Measurements from ENCODE around the gene BAIAP2.

The BAIAP2 gene

DNA sequence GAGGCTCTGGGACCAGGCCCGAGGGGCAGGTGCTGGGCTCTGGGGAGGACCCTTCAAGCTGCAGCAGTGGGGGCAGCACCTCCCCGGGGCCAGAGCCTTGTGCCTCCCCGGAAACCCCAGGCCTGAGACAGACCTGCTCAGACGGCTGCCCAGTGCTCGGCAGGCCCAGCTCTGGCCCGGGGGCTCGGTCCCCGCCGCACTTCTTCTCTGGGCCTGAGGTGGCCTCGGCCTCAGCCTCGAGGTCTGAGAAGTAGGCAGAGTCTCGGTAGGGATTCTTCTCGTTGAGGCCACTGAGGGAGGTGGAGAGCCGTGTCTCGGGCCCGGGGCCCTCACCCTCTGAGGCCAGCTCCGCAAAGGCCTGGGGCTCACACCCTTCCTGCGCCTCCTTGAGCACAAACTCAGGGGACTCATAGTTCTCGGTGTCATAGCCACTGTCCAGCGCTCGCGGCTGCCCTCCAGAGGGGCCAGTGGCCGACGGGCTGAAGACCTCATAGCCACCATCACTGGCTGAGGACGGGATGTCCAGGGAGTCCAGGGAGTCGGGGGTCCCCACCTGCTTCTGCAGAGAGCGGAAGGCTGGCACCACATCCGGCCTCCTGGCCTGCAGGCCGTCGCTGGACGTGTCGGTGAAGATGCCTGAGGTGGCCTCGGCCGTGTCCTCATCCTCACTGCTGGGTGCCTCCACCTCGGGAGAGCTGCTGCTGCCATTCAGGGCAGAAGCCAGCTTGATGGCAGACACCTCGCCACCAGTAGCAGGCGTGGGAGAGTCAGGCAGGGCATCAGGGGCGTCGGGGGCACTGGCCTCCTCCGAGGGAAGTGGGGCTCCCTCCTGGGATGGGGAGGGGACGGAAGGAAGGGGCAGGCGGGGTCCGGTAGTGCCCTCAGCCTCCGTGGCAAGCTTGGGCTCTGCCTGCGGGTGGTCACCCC, 86.0 kb downstream of the BAIAP2 start:
- H3K27me3 ChIP-seq (replicated peaks) = peaks cover 26% of the 10 kb centered on the region
- no peak for DNase-seq
- H3K36me3 ChIP-seq (replicated peaks) = no peaks in the 10 kb centered on the region
- no peak overlapping the region for H3K27ac ChIP-seq
- no peak overlapping the region for H3K4me3 ChIP-seq (ENCODE audit: low read depth, low read length)
- TF ChIP-seq, protein P1, sequence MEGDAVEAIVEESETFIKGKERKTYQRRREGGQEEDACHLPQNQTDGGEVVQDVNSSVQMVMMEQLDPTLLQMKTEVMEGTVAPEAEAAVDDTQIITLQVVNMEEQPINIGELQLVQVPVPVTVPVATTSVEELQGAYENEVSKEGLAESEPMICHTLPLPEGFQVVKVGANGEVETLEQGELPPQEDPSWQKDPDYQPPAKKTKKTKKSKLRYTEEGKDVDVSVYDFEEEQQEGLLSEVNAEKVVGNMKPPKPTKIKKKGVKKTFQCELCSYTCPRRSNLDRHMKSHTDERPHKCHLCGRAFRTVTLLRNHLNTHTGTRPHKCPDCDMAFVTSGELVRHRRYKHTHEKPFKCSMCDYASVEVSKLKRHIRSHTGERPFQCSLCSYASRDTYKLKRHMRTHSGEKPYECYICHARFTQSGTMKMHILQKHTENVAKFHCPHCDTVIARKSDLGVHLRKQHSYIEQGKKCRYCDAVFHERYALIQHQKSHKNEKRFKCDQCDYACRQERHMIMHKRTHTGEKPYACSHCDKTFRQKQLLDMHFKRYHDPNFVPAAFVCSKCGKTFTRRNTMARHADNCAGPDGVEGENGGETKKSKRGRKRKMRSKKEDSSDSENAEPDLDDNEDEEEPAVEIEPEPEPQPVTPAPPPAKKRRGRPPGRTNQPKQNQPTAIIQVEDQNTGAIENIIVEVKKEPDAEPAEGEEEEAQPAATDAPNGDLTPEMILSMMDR (IDR thresholded peaks at IDR 0.05; ENCODE audit: low read depth, low read length, missing control alignments) = no peak
- in situ Hi-C loops (cut with HindIII; ENCODE audit: low pct_ligation_motif_present, low sequenced_read_pairs) = loop anchor here (25.0 kb wide), 1 partner anchor 109 kb away; no protein-coding TSS in a partner anchor

DNA sequence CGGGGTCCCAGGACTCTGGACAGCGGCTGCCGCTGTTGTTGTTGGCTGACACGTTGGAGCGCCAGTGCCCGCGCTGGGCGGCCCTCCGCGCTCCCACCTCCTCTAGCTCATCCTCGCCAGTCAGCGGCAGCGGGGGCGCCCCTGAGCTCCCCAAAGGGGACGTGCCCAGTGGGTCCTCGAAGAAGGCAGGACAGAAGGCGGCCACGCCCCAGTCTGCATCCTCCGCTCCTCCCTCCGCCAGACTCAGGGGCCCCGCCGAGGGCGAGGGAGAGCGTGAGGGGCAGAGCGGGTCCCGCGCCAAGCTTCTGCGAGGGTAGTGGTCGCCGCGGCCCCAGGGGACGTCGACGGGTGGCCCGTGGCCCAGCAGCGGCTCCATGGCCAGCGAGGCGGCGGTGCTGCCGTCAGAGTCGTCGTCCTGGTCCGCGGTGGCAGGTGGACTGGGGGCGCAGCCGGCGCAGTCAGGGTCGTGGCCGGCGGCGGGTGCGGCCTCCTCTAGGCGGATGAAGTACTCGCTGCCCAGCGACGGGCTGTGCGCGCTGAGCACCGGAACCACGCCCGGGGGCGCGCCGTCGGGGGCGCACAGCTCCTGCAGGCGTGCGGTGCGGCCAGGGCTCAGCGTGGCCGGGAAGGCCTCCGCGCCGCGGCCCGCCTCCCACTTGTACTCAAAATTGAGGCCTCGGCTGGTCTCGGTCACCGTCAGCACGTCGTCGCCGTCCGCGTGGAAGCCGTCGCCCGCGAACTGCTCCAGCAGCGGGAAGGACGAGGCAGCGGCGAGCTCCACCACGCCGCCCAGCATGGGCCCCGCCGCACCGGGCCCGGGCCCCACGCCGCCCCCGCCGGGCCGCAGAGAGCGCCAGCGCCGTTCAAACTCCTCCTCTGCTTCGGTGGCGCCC, 87.1 kb downstream of the BAIAP2 start:
- Histone ChIP-seq H3K27ac (no peak overlapping the region), H3K27me3 (replicated peaks) (peaks cover 26% of the 10 kb centered on the region), H3K4me3 (ENCODE audit: low read depth, low read length) (no peak overlapping the region), H3K36me3 (replicated peaks) (no peaks in the 10 kb centered on the region)
- no peak for DNase-seq
- TF ChIP-seq, protein P1 (IDR thresholded peaks at IDR 0.05; ENCODE audit: low read depth, low read length, missing control alignments) = no peak
- in situ Hi-C loops (cut with HindIII; ENCODE audit: low pct_ligation_motif_present, low sequenced_read_pairs) = loop anchor here (25.0 kb wide), 1 partner anchor 110 kb away; no protein-coding TSS in a partner anchor

DNA sequence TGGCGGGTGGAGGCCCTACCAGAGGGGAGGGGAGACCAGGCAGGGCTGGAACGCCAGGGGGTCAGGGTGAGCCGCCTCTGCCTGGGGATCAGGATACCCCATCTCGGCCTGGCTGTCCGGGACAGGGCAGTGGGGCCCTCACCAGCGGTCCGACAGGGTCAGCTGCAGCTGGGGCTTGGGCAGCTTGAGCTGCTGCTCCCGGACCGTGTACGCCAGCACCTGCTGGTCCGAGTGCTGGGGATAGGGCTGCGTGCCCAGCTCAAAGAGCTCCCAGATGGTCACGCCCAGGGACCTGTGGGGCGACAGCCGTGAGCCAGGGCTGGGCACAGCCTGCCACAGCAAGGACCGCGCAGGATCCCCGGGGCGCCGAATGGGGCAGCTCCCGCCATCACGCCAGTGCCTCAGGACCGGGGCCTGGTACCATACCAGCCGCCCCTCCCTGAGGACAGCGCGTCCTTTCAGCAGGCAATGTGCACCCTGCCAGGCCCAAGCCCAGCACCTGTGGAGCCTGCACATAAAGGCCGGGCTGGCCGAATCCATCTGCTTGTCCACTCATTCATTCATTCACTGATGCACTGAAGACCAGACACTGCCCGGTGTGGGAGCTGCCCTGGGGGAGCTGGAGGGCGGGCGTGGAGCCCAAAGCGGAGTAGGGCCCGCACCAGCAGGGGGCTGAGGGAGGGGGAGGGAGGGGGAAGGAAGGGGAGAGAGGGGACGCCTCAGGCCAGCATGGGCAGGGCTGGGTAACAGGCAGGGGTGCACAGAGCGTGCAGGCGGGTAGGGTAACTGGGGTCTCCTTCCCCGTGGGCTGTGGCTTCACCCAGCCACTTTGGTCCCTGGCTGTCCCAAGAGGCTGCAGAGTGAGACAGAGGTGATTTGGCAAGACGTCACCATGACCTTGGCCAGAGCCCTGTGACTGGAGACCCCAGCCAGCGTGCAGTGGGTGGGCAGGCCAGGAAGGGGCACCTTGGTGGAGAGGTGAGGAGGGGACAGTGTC, 88.4 kb downstream of the BAIAP2 start:
- in situ Hi-C loops (cut with HindIII; ENCODE audit: low pct_ligation_motif_present, low sequenced_read_pairs) = loop anchor here (25.0 kb wide), 1 partner anchor 111 kb away; no protein-coding TSS in a partner anchor
- DNase-seq = no peak
- no peaks in the 10 kb centered on the region for H3K36me3 ChIP-seq (replicated peaks)
- TF ChIP-seq, protein P1 (IDR thresholded peaks at IDR 0.05; ENCODE audit: low read depth, low read length, missing control alignments) = no peak
- peaks cover 26% of the 10 kb centered on the region for H3K27me3 ChIP-seq (replicated peaks)
- no peak overlapping the region for H3K27ac ChIP-seq
- no peak overlapping the region for H3K4me3 ChIP-seq (ENCODE audit: low read depth, low read length)

DNA sequence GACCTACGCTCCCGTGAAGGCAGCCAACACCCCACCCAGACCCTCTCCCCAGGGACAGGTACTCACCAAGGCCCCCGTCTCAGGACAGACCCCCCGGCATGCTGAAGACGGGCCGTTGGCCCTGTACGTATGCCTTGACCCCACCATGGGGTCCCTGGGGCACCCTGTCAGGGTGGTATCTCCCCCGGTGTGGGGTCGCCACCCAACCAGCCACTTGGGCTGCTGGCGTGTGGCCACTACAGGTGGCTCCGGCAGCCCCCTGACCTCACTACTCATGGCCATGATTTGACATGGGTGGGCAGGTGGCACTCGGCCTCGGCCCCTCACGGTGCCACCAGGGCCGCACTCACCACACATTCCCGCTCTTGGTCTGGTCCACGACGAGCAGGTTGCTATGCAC, 89.4 kb downstream of the BAIAP2 start:
- in situ Hi-C loops (cut with HindIII; ENCODE audit: low pct_ligation_motif_present, low sequenced_read_pairs) = loop anchor here (25.0 kb wide), 1 partner anchor 112 kb away; no protein-coding TSS in a partner anchor
- peaks cover 26% of the 10 kb centered on the region for H3K27me3 ChIP-seq (replicated peaks)
- H3K36me3 ChIP-seq (replicated peaks) = no peaks in the 10 kb centered on the region
- H3K27ac ChIP-seq = no peak overlapping the region
- no peak overlapping the region for H3K4me3 ChIP-seq (ENCODE audit: low read depth, low read length)
- TF ChIP-seq, protein P1 (IDR thresholded peaks at IDR 0.05; ENCODE audit: low read depth, low read length, missing control alignments) = no peak
- DNase-seq = no peak

DNA sequence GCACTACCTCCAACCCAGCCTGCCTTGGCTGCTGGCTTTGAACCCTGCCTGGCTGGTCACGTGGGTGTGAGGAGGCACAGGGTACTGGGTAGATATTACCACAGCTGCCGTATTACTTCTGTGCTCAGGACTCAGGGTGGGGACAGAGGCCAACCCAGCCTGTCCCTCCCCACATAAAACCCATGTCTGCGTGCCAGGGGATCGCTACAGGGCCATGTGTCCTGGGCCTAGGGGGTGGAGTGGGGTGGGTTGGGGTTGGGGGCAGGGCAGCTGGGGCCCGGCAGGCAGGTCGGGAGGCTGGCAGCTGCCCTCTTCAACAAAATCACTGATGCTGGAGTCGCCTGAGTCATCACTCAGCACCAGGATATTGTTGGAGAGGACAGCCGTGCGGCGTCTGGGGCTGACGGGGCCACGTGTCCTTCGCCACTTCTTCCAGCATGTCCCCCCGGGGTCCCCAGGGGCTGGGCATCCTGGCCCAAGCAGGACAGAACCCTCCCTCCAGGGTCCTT, 90.7 kb downstream of the BAIAP2 start:
- in situ Hi-C loops (cut with HindIII; ENCODE audit: low pct_ligation_motif_present, low sequenced_read_pairs) = no loop called here
- DNase-seq = no peak
- H3K27me3 ChIP-seq (replicated peaks) = peaks cover 24% of the 10 kb centered on the region
- TF ChIP-seq, protein P1 (IDR thresholded peaks at IDR 0.05; ENCODE audit: low read depth, low read length, missing control alignments) = no peak
- H3K27ac ChIP-seq = no peak overlapping the region
- H3K36me3 ChIP-seq (replicated peaks) = no peaks in the 10 kb centered on the region
- no peak overlapping the region for H3K4me3 ChIP-seq (ENCODE audit: low read depth, low read length)

Data from brain microvascular endothelial cell (primary cell).